Erythroblast (primary cell): ENCODE data around the gene ZMPSTE24.

Source experiments
- GATA1 ChIP-seq: IDR thresholded peaks from 2 replicates; pipeline ENCODE4 v1.6.1; 2011; ENCODE audit warnings: low read depth, mild to moderate bottlenecking, control low read depth, low read length, moderate library complexity
- POLR2A ChIP-seq: IDR thresholded peaks from 2 replicates; pipeline ENCODE4 v1.6.1; 2011; ENCODE audit warnings: mild to moderate bottlenecking, low read length

DNA sequence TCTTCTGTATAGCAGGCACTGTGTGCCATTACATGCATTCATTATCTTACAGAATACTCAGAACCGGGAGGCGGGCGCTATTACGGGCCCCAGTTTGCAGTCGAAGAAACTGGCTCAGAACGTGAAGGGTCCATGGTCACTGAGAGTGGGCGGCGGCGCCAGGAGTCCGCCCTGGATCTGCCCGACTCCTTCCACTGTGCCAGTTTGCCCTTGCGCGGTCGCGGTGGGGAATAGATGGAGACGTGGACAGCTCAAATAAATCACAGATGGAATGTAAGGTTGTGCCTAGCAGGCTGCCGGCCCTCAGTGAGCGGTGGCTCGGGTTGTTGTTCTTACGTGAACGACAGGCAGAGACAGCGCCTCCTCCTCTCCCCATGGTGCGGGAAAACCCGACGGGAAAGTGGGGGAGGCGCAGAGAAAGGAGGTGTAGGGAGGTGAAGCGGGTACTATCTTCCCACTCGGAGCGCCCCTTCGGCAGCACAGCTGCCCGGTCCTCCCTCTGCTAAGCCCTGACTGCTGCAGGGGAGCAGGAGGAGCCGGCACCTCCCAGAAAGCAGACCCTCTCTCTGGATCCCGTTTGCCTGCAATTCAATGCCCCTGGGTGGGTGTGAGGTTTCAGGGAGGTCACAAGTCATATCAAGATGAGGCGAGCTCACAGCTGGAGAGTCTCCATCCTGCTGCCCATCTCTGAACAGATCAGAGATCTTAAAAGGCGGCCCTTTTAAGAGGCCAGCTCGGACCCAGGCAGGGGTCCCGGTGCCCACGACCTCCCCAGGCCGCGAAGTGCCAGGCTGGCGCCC, 58.0 kb downstream of the ZMPSTE24 start:
- TF ChIP-seq POLR2A (no peak), GATA1 (no peak)
